ENCODE data around the gene FAF2. TPM values are rescaled to one million over a fixed set of nuclear protein-coding genes. Genes with fewer than 3 reads are reported as not detected.
A peak's percentile ranks its signal among the peaks of the same experiment; 100 is the strongest.

FAF2 gene
- total and polyA plus RNA-seq, 5 donors, result 9.7 to 25.2 (median 18.3) TPM

GRCh38 chr5:176532795-176533194 is 84.6 kb downstream of the FAF2 start:
- Histone ChIP-seq H3K4me3 (ENCODE audit: low read length) (no peak overlapping the region), H3K9me3 (ENCODE audit: control insufficient read depth, low read length) (no peaks in the 10 kb centered on the region), H3K4me1 (ENCODE audit: control insufficient read depth, insufficient read depth, low read length) (peaks cover 20% of the 10 kb centered on the region), H3K27me3 (ENCODE audit: control insufficient read depth, insufficient read depth) (no peaks in the 10 kb centered on the region), H3K27ac (ENCODE audit: low read length) (no peak overlapping the region)
- DNase-seq, result peak in 2 of 3 donors; percentile 62 to 64
- ATAC-seq, result no peak
- intact Hi-C loops (cut with DNase I), result loop anchor here in 2 of 4 donors (10.0 kb wide), 2 partner anchors 88 to 118 kb away; partner anchors contain the start of genes FAF2 (in 2 of the 2) and CLTB (in 1 of the 2)
- WGBS, result 89% methylated on average over 9 of the region's 9 CpGs

GRCh38 chr5:176533390-176533789 is 85.2 kb downstream of the FAF2 start:
- Histone ChIP-seq H3K4me3 (ENCODE audit: low read length) (no peak overlapping the region), H3K27me3 (ENCODE audit: control insufficient read depth, insufficient read depth) (no peaks in the 10 kb centered on the region), H3K27ac (ENCODE audit: low read length) (peak overlapping the region; percentile 22), H3K4me1 (ENCODE audit: control insufficient read depth, insufficient read depth, low read length) (peaks cover 20% of the 10 kb centered on the region), H3K9me3 (ENCODE audit: control insufficient read depth, low read length) (no peaks in the 10 kb centered on the region)
- whole genome bisulfite sequencing, result 22% methylated on average over 8 of the region's 8 CpGs
- ATAC-seq, result no peak
- DNase-seq, result peak in 2 of 3 donors; percentile 79 to 83
- intact Hi-C loops (cut with DNase I), result loop anchor here in 2 of 4 donors (10.0 kb wide), 2 partner anchors 89 to 119 kb away; partner anchors contain the start of genes FAF2 (in 2 of the 2) and CLTB (in 1 of the 2)

GRCh38 chr5:176533894-176534611 is 85.9 kb downstream of the FAF2 start:
- H3K27ac ChIP-seq (ENCODE audit: low read length), result peak overlapping the region; percentile 22
- intact Hi-C loops (cut with DNase I), result loop anchor here in 2 of 4 donors (10.0 kb wide), 2 partner anchors 89 to 119 kb away; partner anchors contain the start of genes FAF2 (in 2 of the 2) and CLTB (in 1 of the 2)
- no peaks in the 10 kb centered on the region for H3K9me3 ChIP-seq (ENCODE audit: control insufficient read depth, low read length)
- 10% methylated on average over 10 of the region's 10 CpGs for WGBS
- H3K27me3 ChIP-seq (ENCODE audit: control insufficient read depth, insufficient read depth), result no peaks in the 10 kb centered on the region
- ATAC-seq (no peak), DNase-seq (peak in 2 of 3 donors; percentile 67 to 71)
- H3K4me3 ChIP-seq (ENCODE audit: low read length), result no peak overlapping the region
- H3K4me1 ChIP-seq (ENCODE audit: control insufficient read depth, insufficient read depth, low read length), result peaks cover 20% of the 10 kb centered on the region

GRCh38 chr5:176534640-176535039 is 86.5 kb downstream of the FAF2 start:
- ATAC-seq, result no peak
- Histone ChIP-seq H3K4me3 (ENCODE audit: low read length) (no peak overlapping the region), H3K27me3 (ENCODE audit: control insufficient read depth, insufficient read depth) (no peaks in the 10 kb centered on the region), H3K27ac (ENCODE audit: low read length) (peak overlapping the region; percentile 22), H3K9me3 (ENCODE audit: control insufficient read depth, low read length) (no peaks in the 10 kb centered on the region), H3K4me1 (ENCODE audit: control insufficient read depth, insufficient read depth, low read length) (peaks cover 20% of the 10 kb centered on the region)
- intact Hi-C loops (cut with DNase I), result loop anchor here in 2 of 4 donors (10.0 kb wide), 2 partner anchors 90 to 120 kb away; partner anchors contain the start of genes FAF2 (in 2 of the 2) and CLTB (in 1 of the 2)
- 68% methylated on average over 4 of the region's 4 CpGs for WGBS
- peak in 1 of 3 donors; percentile 14 for DNase-seq

GRCh38 chr5:176535101-176535663 is 87.0 kb downstream of the FAF2 start:
- H3K9me3 ChIP-seq (ENCODE audit: control insufficient read depth, low read length), result no peaks in the 10 kb centered on the region
- H3K4me3 ChIP-seq (ENCODE audit: low read length), result peak overlapping the region; percentile 97
- DNase-seq, result no peak
- 45% methylated on average over 11 of the region's 11 CpGs for WGBS
- no peak for ATAC-seq
- H3K4me1 ChIP-seq (ENCODE audit: control insufficient read depth, insufficient read depth, low read length), result peaks cover 20% of the 10 kb centered on the region
- no peaks in the 10 kb centered on the region for H3K27me3 ChIP-seq (ENCODE audit: control insufficient read depth, insufficient read depth)
- peak overlapping the region; percentile 22 for H3K27ac ChIP-seq (ENCODE audit: low read length)
- intact Hi-C loops (cut with DNase I), result loop anchor here in 2 of 4 donors (10.0 kb wide), 2 partner anchors 90 to 120 kb away; partner anchors contain the start of genes FAF2 (in 2 of the 2) and CLTB (in 1 of the 2)

GRCh38 chr5:176535664-176536131 is 87.5 kb downstream of the FAF2 start:
- 3% methylated on average over 9 of the region's 9 CpGs for WGBS
- DNase-seq (peak in 1 of 3 donors; percentile 47), ATAC-seq (no peak)
- intact Hi-C loops (cut with DNase I), result loop anchor here in 2 of 4 donors (10.0 kb wide), 2 partner anchors 91 to 121 kb away; partner anchors contain the start of genes FAF2 (in 2 of the 2) and CLTB (in 1 of the 2)
- Histone ChIP-seq H3K9me3 (ENCODE audit: control insufficient read depth, low read length) (no peaks in the 10 kb centered on the region), H3K27ac (ENCODE audit: low read length) (peak overlapping the region; percentile 44), H3K4me3 (ENCODE audit: low read length) (peak overlapping the region; percentile 97), H3K27me3 (ENCODE audit: control insufficient read depth, insufficient read depth) (no peaks in the 10 kb centered on the region), H3K4me1 (ENCODE audit: control insufficient read depth, insufficient read depth, low read length) (peaks cover 20% of the 10 kb centered on the region)

- ATAC-seq, result peak; percentile 49 to 68
- H3K4me1 ChIP-seq (ENCODE audit: control insufficient read depth, insufficient read depth, low read length), result peaks cover 20% of the 10 kb centered on the region
- peak overlapping the region; percentile 97 for H3K4me3 ChIP-seq (ENCODE audit: low read length)
- DNase-seq, result peak; percentile 84 to 92 (median 92)
- under 1% methylated on average over 43 of the region's 43 CpGs for WGBS
- H3K27me3 ChIP-seq (ENCODE audit: control insufficient read depth, insufficient read depth), result no peaks in the 10 kb centered on the region
- H3K27ac ChIP-seq (ENCODE audit: low read length), result peak overlapping the region; percentile 91
- H3K9me3 ChIP-seq (ENCODE audit: control insufficient read depth, low read length), result no peaks in the 10 kb centered on the region
- intact Hi-C loops (cut with DNase I), result loop anchor here in 2 of 4 donors (10.0 kb wide), 2 partner anchors 92 to 122 kb away; partner anchors contain the start of genes FAF2 (in 2 of the 2) and CLTB (in 1 of the 2)
These were observed 88.1 kb downstream of the FAF2 start for GRCh38 chr5:176536132-176536901.

GRCh38 chr5:176536902-176537553 is 88.8 kb downstream of the FAF2 start, which contains the start of gene RNF44:
TSS of gene RNF44 (minus strand) at chr5:176537402. CDS start at chr5:176532472, 4,930 bp downstream.
- Histone ChIP-seq H3K4me3 (ENCODE audit: low read length) (peak within 1 kb of the TSS; percentile 97), H3K9me3 (ENCODE audit: control insufficient read depth, low read length) (no peaks in the 10 kb centered on the region), H3K4me1 (ENCODE audit: control insufficient read depth, insufficient read depth, low read length) (peaks cover 20% of the 10 kb centered on the region), H3K27me3 (ENCODE audit: control insufficient read depth, insufficient read depth) (no peaks in the 10 kb centered on the region), H3K27ac (ENCODE audit: low read length) (peak within 1 kb of the TSS; percentile 97)
- WGBS, result under 1% methylated on average over 63 of the region's 63 CpGs
- DNase-seq, result peak; percentile 98 to 99 (median 99)
- ATAC-seq, result peak; percentile 90 to 92
- intact Hi-C loops (cut with DNase I), result loop anchor here in 2 of 4 donors (10.0 kb wide), 2 partner anchors 92 to 122 kb away; partner anchors contain the start of genes FAF2 (in 2 of the 2) and CLTB (in 1 of the 2)

GRCh38 chr5:176537554-176538229 is 89.5 kb downstream of the FAF2 start:
- Histone ChIP-seq H3K4me1 (ENCODE audit: control insufficient read depth, insufficient read depth, low read length) (peaks cover 20% of the 10 kb centered on the region), H3K9me3 (ENCODE audit: control insufficient read depth, low read length) (no peaks in the 10 kb centered on the region), H3K4me3 (ENCODE audit: low read length) (peak overlapping the region; percentile 97), H3K27me3 (ENCODE audit: control insufficient read depth, insufficient read depth) (no peaks in the 10 kb centered on the region), H3K27ac (ENCODE audit: low read length) (peak overlapping the region; percentile 97)
- DNase-seq, result peak; percentile 99
- under 1% methylated on average over 43 of the region's 43 CpGs for WGBS
- ATAC-seq, result peak; percentile 92
- intact Hi-C loops (cut with DNase I), result loop anchor here in 2 of 4 donors (10.0 kb wide), 2 partner anchors 93 to 123 kb away; partner anchors contain the start of genes FAF2 (in 2 of the 2) and CLTB (in 1 of the 2)
